ENCODE measurements around the gene SLC25A14.

The SLC25A14 gene

DNA sequence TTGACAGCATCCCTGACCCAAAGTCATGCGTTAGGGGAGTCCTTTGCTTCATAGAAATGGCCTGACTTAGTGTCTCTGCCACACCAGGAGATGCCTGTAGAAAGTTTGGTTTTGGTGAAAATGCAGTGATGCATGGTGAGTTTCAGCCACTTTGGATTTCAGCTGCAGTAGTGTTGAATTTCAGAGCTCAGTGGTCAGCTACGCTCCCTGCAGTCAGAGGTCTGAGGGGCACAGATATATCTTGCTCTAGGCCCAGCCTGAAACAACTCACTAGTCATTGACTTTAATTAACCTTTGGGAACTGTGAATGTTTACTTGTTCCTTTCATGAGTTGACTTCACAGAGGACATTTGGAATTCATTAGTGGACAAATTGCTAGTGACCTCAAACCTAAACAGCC is 79.5 kb downstream of the SLC25A14 start:
- no peak for TF ChIP-seq CTCF (IDR thresholded peaks at IDR 0.05)
- Histone ChIP-seq H3K9me3 (no peaks in the 10 kb centered on the region), H3K27me3 (no peaks in the 10 kb centered on the region), H3K27ac (no peak overlapping the region), H3K4me3 (ENCODE audit: low read depth in 1 of 2, low read length in 1 of 2) (no peak overlapping the region), H3K4me1 (ENCODE audit: control insufficient read depth in 1 of 2, insufficient read depth in 1 of 2, low read depth in 1 of 2, low read length in 1 of 2) (no peaks in the 10 kb centered on the region), H3K36me3 (peaks cover 7% of the 10 kb centered on the region)

All from neutrophil (primary cell).